Measurements from ENCODE around the gene SHC3. TPM values are rescaled to one million over a fixed set of nuclear protein-coding genes. Genes with fewer than 3 reads are reported as not detected.
A peak's percentile ranks its signal among the peaks of the same experiment; 100 is the strongest.

Gene SHC3
- total and polyA plus RNA-seq, 2 donors (not counting 1 experiment from before 2014, with no cell fraction given): 1.7 to 16.2 TPM

DNA sequence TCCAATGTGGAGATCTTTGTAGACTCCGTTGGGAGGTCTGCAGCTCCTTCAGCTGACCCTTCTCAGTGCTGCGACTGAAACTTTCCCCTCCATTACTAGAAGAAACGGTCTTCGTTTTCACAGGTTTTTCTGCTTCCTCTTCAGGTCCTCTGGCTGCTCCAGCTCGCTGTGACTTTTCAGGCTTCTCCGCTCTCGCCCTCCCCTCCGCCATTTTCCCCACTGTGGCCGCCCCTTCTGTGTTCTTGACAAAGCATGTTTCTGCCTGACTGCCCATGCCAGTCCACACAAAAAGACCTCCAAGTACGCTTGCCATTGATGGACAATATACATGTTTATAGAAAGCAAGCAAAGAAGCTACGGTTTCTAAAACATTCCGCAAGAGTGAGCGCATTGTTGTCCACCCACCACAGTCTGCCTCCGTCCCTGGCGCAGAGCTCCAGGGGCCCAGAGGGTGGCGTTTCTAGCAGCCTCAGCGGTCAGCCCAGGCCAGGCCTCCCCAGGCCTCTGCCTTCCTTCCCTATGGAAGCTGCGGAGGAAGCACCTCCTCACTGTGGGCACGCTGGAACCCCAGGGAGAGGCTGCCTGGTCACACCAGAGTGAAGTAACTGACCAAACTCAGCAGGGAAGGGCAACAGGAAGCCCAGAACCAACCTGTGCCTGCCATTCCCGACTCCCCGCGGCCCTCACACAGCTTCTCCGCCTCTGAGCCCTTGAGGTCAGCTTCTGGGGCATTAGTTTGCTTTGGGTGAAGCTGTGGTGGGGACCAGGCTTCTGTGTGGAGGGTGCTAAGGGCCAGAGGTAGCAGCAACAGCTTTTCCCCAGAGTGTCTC is 207.3 kb downstream of the SHC3 start:
- Histone ChIP-seq H3K27me3 (ENCODE audit: control insufficient read depth, insufficient read depth, low read length) (no peaks in the 10 kb centered on the region), H4K20me1 (ENCODE audit: control insufficient read depth, extremely low read depth, insufficient read depth, low read length) (peaks cover 2% of the 10 kb centered on the region), H3K9me3 (ENCODE audit: control insufficient read depth, insufficient read depth, low read depth, low read length) (no peaks in the 10 kb centered on the region), H3K36me3 (ENCODE audit: control insufficient read depth, insufficient read depth, low read length) (no peaks in the 10 kb centered on the region), H3K4me3 (replicated peaks in 1 of 4; ENCODE audit: control extremely low read depth in 1 of 4, insufficient read depth in 1 of 4, low read depth in 3 of 4, low read length in 4 of 4) (no peak overlapping the region), H3K4me1 (ENCODE audit: control insufficient read depth, extremely low read depth, insufficient read depth, low read length) (no peaks in the 10 kb centered on the region), H3K27ac (ENCODE audit: insufficient read depth, low read length) (no peak overlapping the region), H3K79me2 (ENCODE audit: control insufficient read depth, insufficient read depth, low read length) (no peaks in the 10 kb centered on the region), H3K4me2 (ENCODE audit: extremely low read depth, insufficient read depth, low read length) (no peak overlapping the region), H2AFZ (ENCODE audit: low read length) (no peak overlapping the region), H3K9ac (ENCODE audit: insufficient read depth, low read length) (no peak overlapping the region)
- TF ChIP-seq, protein P1, sequence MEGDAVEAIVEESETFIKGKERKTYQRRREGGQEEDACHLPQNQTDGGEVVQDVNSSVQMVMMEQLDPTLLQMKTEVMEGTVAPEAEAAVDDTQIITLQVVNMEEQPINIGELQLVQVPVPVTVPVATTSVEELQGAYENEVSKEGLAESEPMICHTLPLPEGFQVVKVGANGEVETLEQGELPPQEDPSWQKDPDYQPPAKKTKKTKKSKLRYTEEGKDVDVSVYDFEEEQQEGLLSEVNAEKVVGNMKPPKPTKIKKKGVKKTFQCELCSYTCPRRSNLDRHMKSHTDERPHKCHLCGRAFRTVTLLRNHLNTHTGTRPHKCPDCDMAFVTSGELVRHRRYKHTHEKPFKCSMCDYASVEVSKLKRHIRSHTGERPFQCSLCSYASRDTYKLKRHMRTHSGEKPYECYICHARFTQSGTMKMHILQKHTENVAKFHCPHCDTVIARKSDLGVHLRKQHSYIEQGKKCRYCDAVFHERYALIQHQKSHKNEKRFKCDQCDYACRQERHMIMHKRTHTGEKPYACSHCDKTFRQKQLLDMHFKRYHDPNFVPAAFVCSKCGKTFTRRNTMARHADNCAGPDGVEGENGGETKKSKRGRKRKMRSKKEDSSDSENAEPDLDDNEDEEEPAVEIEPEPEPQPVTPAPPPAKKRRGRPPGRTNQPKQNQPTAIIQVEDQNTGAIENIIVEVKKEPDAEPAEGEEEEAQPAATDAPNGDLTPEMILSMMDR (conservative IDR thresholded peaks at IDR 0.05 in 1 of 2, IDR thresholded peaks at IDR 0.05 in 1 of 2; ENCODE audit: low read depth in 1 of 2, low read length in 2 of 2): no peak
- no peak for TF ChIP-seq EZH2 (IDR thresholded peaks at IDR 0.05; ENCODE audit: low read length, missing control alignments)
- DNase-seq (ENCODE audit: low read depth in 2 of 2): peak in 1 of 2 donors; percentile 52

DNA sequence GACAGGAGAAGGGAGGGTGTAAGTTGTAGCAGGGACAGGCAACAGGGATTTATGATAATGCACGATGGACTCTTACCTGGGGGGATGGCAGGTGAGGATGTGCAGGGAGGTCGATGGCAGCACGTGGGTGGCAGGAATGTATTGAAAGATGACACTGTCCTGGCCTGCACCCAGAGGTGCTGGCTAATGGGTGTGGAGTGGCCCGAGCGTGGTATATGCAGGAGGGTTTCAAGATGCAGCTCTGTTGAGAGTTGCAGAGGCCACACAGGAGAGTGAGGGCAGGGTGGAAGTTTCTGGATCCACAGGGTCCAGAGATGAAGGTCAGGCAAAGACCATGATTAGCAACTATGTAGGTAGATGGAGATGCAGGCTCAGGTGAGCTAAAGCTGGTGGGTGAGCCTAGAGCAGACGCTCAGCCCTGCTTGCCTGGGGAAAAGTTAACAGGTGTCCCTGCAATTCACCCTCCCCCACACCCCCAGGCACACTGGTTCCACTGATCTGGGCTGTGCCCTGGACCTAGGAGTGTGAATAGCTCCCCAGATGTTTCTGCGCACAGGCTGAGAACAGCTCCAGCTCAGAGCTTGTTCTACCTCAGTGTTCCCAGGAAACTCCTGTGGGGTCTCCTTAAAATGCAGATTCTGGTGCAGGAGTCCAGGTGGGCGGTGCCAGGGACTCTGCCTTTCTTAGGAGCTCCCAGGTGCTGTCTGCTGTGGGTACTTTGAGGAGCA is 208.8 kb downstream of the SHC3 start:
- Histone ChIP-seq H3K9me3 (ENCODE audit: control insufficient read depth, insufficient read depth, low read depth, low read length) (no peaks in the 10 kb centered on the region), H3K27ac (ENCODE audit: insufficient read depth, low read length) (no peak overlapping the region)

DNA sequence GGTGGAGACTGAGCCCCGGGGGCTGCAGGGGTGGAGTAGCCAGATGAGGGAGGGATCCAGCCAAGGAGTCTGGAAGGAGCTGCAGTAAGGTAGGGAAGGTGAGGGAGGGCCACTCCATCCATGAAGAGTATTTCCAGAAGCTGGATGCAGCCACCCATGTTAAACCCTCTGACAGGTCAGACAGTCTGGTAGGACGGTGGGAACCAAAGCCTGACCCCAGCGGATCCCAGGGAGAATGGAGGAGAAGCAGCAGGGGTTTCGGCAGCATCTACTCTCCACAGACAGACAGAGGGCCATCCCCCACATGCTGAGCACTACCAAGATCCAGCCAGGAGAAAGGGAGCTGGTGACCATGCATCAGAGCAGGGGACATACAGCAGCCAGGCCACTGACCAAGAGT is 209.8 kb downstream of the SHC3 start:
- no peak overlapping the region for H2AFZ ChIP-seq (ENCODE audit: low read length)
- H3K9ac ChIP-seq (ENCODE audit: insufficient read depth, low read length): no peak overlapping the region
- H3K36me3 ChIP-seq (ENCODE audit: control insufficient read depth, insufficient read depth, low read length): no peaks in the 10 kb centered on the region
- no peak for TF ChIP-seq EZH2 (IDR thresholded peaks at IDR 0.05; ENCODE audit: low read length, missing control alignments)
- H3K4me2 ChIP-seq (ENCODE audit: extremely low read depth, insufficient read depth, low read length): no peak overlapping the region
- DNase-seq (ENCODE audit: low read depth in 2 of 2): no peak
- H4K20me1 ChIP-seq (ENCODE audit: control insufficient read depth, extremely low read depth, insufficient read depth, low read length): peaks cover 2% of the 10 kb centered on the region
- H3K9me3 ChIP-seq (ENCODE audit: control insufficient read depth, insufficient read depth, low read depth, low read length): no peaks in the 10 kb centered on the region
- H3K79me2 ChIP-seq (ENCODE audit: control insufficient read depth, insufficient read depth, low read length): no peaks in the 10 kb centered on the region
- H3K4me3 ChIP-seq (replicated peaks in 1 of 4; ENCODE audit: control extremely low read depth in 1 of 4, insufficient read depth in 1 of 4, low read depth in 3 of 4, low read length in 4 of 4): no peak overlapping the region
- H3K27ac ChIP-seq (ENCODE audit: insufficient read depth, low read length): no peak overlapping the region
- H3K4me1 ChIP-seq (ENCODE audit: control insufficient read depth, extremely low read depth, insufficient read depth, low read length): no peaks in the 10 kb centered on the region
- H3K27me3 ChIP-seq (ENCODE audit: control insufficient read depth, insufficient read depth, low read length): no peaks in the 10 kb centered on the region

More for the DNA sequence above, 208.8 kb downstream of the SHC3 start:
- no peaks in the 10 kb centered on the region for H3K27me3 ChIP-seq (ENCODE audit: control insufficient read depth, insufficient read depth, low read length)
- H3K79me2 ChIP-seq (ENCODE audit: control insufficient read depth, insufficient read depth, low read length): no peaks in the 10 kb centered on the region
- H3K4me2 ChIP-seq (ENCODE audit: extremely low read depth, insufficient read depth, low read length): no peak overlapping the region
- TF ChIP-seq, protein P1 (conservative IDR thresholded peaks at IDR 0.05 in 1 of 2, IDR thresholded peaks at IDR 0.05 in 1 of 2; ENCODE audit: low read depth in 1 of 2, low read length in 2 of 2): no peak
- TF ChIP-seq EZH2 (IDR thresholded peaks at IDR 0.05; ENCODE audit: low read length, missing control alignments): no peak
- H3K4me1 ChIP-seq (ENCODE audit: control insufficient read depth, extremely low read depth, insufficient read depth, low read length): no peaks in the 10 kb centered on the region
- no peak overlapping the region for H3K9ac ChIP-seq (ENCODE audit: insufficient read depth, low read length)
- no peak for DNase-seq (ENCODE audit: low read depth in 2 of 2)
- H4K20me1 ChIP-seq (ENCODE audit: control insufficient read depth, extremely low read depth, insufficient read depth, low read length): peaks cover 2% of the 10 kb centered on the region
- H3K36me3 ChIP-seq (ENCODE audit: control insufficient read depth, insufficient read depth, low read length): no peaks in the 10 kb centered on the region
- no peak overlapping the region for H3K4me3 ChIP-seq (replicated peaks in 1 of 4; ENCODE audit: control extremely low read depth in 1 of 4, insufficient read depth in 1 of 4, low read depth in 3 of 4, low read length in 4 of 4)
- no peak overlapping the region for H2AFZ ChIP-seq (ENCODE audit: low read length)
